Measurements from ENCODE around the gene WNT7A. TPM values are rescaled to one million over a fixed set of nuclear protein-coding genes. Genes with fewer than 3 reads are reported as not detected.
"Not testable (repeated sequence)": the region's sequence is repeated elsewhere in the genome, so short reads cannot be mapped to it uniquely, and the experiment has no call there.

WNT7A gene
- not detected in 2 replicates for polyA plus RNA-seq (2014; cell fraction: cytosol; rRNA removed)
- not detected in 2 replicates for polyA plus RNA-seq (2014; cell fraction: nucleus; rRNA removed)

DNA sequence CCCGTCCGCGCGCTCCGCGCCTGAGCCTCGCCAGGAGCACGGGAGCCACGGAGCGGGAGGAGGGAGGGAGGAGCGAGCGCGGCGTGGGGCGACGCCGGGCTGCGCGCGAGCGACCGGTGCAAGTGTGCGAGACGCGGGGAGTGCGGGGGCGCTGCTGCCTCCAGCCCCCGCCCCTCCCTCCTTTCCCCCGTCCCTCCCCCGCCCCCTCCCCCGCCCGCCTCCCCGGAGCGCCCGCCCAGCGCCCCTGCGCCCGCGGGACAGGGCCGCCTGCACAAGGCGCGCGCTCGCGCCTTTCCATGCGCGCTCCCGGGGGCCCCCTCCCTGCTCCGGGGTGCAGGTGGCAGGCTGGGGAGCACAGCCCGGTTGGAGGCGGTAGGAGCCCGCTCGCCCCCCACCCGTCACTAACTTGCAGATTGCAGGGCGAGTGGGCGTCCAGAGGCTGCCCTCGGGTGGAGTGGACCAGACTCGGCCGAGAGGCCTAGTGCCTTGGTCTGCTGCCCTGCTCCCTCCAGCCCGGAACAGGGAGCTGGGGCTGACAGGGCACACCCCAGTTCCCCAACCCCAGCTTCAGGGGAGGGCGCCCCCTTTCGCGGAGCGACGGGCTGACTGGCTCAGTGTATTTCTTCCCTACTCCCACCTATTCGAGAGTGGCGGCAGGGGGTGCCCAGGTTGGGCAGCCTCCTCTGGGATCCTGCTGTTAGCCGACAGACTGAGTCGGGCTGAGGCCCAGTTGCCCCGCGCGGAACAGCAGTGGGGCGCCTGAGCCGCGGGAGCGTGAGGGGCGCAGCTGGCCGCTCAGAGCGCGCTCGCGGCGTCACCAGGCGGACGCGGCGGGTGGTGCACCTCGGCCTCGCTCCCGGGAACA is at the start of gene WNT7A:
Gene WNT7A, minus strand, starts transcription at position 126 of the 865 bp plus-strand sequence. CDS start 255 bp downstream, outside the sequence.
- DNase-seq (ENCODE audit: low spot score), result no peak

DNA sequence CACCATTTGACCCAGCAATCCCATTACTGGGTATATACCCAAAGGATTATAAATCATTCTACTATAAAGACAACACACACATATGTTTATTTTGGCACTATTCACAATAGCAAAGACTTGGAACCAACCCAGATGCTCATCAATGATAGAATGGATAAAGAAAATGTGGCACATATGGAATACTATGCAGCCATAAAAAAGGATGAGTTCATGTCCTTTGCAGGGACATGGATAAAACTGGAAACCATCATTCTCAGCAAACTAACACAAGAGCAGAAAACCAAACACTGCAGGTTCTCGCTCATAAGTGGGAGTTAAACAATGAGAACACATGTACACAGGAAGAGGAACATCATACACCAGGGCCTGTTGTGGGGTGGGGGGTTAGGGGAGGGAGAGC is 48.9 kb upstream of the WNT7A start:
- not testable (repeated sequence) for DNase-seq (ENCODE audit: low spot score)

DNA sequence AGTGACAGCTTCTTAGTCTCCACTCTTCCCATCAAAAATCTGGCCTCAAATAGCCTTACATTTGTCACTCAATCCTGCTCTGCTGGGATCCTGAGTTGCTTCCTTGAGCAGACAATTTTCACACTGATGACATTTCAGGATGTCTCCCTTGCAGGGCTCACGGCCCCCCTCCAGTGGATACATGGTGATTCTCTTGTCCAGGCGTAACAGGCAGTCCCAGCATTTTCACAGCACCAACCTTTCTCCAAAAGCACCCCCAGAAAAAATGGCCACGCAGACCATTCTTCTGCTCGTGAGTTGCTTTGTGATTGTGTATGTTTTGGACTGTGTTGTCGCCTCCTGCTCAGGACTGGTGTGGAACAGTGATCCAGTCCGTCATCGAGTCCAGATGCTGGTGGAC is 47.4 kb upstream of the WNT7A start:
- DNase-seq (ENCODE audit: low spot score), result no peak

DNA sequence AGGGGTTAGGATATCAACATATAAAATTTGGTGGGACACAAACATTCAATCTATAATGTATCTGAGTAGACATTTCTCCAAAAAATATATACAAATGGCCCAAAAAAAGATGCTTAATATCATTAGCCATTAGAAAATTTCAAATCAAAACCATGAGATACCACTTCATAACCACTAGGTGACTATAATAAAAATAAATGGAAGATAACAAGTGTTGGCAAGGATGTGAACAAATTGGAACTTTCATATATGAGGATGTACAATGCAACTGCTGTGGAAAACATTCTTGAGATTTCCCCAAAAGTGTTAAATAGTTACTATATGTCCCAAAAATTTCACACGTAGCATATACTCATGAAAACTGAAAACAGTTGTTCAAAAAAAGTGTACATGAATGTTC is 36.5 kb upstream of the WNT7A start:
- DNase-seq (ENCODE audit: low spot score), result no peak

DNA sequence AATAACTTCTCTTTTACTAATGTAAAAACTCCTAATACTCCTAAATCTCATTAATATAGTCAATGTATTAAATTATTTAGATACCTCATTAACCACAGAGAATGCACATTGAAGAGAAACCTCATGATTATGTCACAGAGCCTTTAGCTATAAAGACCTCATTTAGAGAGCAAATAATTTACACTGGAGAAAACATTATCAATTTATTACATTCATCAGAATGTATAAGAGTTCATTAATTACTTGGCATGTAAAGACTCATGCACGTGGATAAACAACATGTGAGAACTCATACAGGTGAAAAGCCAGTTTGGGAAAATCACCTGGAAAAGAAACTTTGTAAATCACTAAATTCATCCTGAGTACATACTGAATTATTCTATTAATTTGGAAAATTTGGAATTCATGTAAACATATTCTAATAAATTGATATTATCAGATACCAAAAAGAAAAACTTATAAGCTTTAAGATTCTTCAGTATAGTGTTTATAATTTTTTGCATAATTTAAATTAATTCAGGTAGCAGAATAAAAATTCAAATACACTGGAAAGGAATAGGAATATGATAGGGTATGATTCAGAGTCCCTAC is 22.9 kb upstream of the WNT7A start:
- DNase-seq (ENCODE audit: low spot score), result no peak

DNA sequence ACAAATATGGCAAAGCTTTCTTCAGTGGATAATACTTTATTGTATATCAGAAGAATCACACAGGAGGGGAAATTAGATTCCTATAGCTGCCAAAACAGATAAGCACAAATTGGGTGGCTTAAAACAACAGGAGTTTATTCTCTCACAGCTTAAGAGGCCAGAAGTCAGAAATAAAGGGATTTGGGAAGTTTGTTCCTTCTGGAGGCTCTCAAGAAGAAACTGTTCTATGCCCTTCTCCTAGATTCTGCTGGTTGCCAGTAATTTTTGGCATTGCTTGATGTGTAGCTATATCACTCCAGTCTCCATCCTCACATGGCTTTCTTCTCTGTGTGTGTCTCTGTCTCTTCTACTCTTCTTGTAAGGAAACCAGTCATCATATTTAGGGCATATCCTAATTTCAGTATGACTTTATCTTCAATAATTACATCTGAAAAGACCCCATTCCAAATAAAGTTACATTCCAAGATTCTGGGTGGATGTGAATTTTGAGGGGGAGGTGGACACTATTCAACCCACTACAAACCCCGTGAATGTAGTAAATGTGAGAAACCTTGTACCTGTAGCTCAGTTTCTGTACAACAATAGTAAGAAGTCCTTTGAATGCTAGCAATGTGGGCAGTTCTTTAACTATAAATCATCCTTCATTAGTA is 22.2 kb upstream of the WNT7A start:
- DNase-seq (ENCODE audit: low spot score), result no peak

DNA sequence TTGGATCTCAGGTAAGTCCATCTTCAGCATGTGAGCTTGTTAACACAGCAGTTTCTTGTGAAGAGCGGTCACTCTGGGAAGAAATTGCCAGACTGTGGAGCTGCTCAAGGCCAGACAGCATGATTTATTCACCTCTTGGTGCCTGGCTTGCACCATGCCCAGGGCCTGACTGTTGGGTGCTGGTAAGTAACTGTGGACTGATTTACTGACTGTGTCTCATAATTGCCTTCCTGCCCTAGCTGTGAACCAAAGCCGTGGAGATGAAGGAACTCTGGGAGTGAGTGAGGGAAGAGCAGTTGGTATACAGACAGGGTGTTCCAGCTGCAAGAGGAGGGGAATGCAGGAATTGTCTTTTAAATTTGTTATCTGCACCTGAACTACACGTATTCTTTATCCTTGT is 18.5 kb upstream of the WNT7A start:
- DNase-seq (ENCODE audit: low spot score), result no peak

DNA sequence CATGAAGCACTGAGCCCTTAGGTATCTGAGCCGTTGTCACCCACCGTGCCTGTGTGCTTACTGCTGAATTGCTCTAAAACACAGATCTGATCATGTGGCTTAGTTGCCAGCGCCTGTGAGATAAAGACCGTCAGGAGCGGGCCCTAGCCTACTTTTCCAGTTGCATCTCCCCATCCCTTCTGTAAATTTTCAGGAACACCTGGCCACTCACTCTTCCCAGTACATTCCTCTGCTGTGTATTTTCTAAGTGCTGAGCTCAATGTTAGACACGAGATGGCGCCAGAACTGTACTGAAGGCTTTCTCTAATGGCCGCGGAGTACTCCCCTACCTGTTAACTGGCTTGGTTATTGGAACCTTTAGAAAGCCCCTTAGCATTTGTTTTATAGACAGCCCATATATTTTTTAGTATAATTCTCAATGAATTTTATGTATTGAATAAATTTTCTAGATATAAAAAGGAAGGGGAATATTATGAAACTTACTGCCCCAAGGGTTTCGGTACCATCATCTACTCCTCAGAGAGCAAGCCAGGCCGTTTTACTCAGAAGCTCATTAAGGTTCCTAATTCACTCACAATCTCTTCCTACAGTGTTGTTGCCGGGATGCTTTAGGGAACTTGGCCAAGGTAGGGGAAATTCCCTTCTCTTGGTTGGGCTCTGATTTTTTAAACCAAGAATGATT is 16.7 kb upstream of the WNT7A start:
- peak; percentile 58 for DNase-seq (ENCODE audit: low spot score)

DNA sequence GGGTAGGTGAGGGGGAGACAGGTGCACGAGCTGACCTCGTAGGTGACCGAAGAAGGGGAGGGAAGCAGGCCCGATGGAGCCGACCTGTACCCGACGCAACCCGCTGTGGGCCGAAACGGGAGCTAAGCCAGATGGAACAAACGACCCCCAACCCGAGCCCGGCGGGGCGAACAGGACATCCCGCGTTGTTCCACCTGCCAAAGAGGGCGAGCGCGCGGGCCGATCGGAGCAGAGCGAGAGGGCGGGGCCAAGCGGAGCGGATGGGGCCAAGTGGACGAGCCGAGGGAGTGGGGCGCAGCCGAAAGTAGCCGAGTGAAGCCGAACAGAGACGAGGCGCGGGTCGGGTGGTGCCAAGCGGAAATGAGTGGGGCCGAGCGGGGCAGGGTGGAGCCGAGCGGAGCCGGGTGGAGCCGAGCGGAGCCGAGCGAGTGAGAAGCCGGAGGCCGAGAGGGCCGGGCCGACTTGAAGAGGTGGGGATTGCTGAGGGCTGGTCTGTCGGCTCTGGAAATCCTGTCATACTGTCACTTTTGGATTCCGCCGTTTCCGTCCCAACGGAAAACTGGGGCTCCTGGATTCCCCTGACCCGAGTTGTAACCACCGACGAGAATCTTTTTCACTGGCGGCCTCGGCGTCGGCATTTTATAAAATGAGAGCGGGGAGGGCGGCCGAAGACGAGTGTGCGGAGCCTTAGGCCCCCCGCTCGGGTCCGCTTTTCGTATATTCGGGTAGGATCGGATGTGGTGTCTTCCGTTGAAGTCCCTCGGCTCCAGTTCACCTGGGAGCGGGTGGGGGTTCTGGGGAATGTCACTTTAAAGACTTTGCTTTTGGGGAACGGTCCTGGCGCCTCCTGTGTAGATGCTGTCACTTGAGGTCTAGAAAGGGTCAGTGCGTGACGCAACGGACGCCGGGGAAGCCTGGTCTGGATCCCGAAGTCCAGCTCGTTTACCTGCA is 15.6 kb upstream of the WNT7A start:
- DNase-seq (ENCODE audit: low spot score), result peak; percentile 75

DNA sequence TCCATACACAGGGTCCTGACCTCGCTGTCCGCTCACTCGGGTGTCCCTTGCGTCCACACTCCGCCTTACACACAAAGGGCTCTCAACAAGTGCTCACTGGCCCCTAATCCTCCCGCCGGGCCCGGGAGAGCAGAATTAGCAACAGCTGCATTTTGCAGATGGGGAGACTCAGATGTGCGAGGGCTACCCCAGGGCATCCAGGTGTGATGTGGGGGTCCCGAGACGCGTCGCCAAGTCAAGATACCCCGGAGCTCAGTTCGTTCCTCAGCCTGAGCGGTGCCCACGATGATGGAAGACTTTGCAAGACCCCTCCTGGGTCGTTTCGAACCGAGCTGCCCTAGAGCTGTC is 14.9 kb upstream of the WNT7A start:
- DNase-seq (ENCODE audit: low spot score), result no peak

DNA sequence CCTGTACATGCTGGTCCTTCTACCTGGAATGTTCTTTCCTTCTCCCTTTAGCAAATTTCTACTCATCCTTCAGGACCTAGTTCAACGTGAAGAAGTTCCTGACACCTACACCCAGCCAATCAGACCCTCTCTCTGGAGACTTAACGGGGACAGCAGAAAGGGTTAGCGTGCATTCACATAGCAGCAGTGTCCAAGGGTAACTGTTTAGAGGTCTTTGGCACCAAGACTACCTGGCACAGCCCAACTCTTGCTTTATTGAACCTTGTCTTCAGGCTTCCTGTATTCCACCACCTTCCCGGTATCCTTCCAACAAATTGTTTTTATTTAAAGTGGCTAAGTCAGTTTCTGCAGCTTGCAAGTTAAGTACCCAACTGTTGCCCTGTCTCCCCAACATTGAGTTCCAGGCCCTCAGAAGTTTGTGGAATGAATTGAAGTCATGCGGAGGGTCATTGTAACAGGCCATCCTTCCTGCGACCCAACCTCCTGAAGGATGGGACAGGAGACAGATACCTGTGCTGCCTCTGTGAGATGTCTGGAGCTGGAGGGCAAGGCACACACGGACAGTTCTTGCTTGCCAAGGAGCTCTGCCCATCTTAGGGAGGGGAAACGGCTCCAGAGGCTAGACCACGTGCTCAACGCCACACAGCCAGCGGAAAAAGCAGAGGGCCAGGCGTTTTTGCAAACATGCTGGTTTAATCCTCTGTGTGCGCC is 14.4 kb upstream of the WNT7A start:
- DNase-seq (ENCODE audit: low spot score), result no peak

DNA sequence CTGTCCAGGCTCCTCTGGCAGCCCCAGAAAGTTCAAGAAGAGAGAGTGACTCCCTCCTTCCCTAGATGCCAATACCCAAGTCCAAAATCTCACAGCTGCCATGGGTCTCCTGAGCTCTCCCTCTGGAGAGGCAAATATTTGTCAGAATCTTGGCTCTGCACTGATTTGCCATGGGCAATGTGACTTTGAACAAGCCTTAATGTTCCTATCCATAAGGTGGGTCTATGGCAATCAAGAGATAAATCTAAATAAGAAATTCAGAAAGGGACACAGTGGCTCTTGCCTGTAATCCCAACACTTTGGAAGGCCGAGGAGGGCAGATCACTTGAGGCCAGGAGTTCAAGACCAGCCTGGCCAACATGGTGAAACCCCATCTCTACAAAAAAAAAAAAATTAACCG is 12.4 kb upstream of the WNT7A start:
- no peak for DNase-seq (ENCODE audit: low spot score)

DNA sequence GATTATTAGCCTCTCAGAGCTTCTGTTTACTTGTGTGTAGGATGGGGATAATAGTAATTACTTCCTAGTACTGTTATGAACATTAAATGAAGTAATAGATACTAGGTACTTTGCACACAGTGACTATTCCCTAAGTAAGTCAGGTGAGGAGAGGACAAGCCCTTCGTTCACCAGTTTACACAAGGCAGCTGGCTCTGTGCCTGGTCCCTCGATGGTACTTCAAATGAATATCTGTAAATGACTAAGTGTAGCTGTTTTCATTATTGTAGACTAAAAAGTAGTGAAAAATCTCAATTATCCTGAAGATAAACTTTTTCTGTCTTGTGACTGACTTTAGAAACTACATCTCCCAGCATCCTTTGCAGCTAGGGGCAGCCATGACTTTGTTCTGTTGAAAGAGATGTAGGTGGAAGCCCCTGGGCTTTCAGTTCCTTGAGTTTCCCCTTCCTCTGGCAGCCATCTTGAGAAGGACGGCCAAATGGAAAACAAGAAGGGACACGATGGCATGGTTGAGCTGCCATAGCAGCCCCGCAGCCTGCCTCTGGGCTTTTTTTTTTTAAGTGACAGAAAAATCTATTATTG is 11.7 kb upstream of the WNT7A start:
- DNase-seq (ENCODE audit: low spot score), result no peak

DNA sequence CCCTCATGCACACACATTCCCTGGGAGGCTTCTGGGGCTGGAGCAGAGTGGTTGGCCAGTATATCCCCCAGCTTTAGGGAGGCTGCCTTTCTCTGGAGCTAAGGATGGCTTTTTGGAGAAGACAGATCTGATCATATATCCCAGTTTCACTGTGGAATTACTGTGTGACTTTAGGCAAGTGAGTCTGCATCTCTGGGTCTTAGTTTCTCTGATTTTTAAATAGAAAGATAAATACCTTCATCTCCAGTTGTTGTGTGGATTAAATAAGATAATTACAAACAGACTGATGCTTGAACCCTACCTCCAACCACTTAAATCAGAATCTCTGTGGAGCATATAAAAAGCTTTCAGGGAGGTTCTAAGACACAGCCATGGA is 11.1 kb upstream of the WNT7A start:
- DNase-seq (ENCODE audit: low spot score), result no peak

DNA sequence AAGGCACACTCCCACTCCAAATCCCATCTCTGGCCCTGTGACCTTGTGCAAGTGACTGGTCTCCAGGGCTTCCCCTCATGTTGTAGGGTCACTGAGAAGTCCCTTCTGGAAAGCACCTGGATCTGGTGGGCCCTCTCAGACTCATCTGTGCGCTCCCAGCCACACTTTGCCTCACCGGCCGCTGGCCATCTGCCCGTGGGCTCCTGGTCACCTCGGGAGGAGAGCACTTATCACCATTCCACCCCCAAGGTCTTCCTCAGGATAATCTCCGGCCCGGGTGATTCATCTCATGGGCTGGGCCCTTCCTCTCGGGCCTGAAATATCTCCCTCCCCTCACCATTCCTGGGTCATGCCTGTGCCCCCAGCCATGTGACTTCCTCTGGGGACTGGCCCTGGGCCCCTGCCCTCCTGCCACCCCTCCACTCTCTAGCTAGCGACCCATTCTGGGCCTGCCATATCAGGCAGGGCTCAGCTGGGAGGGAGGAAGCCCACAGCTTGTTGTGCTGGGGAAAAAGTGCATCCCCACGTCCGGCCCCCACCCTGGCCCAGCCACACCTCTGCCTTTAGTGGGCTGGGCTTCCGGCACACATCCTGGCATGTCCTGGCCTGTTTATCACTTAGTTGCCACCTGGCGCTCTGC is 10.6 kb upstream of the WNT7A start:
- DNase-seq (ENCODE audit: low spot score), result no peak

DNA sequence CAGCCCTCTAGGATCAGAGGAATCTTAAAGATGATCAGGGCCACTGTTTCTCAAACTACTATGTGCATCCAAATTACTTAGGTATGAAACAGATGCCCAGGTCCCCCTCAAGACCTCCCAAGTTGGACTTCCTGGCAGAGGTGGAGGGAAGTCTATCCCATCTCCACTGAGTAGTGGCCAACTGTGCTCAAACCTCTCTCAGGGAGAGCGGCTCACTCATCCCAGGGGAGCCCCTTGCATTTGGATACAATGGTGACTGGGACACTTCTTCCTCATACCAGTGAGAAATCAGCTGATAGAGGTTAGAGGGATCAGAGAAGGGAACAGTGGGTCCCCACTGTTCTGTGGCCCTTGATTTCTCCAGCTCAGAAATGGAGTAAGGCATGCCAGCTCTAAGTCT is 8.7 kb upstream of the WNT7A start:
- DNase-seq (ENCODE audit: low spot score), result no peak

DNA sequence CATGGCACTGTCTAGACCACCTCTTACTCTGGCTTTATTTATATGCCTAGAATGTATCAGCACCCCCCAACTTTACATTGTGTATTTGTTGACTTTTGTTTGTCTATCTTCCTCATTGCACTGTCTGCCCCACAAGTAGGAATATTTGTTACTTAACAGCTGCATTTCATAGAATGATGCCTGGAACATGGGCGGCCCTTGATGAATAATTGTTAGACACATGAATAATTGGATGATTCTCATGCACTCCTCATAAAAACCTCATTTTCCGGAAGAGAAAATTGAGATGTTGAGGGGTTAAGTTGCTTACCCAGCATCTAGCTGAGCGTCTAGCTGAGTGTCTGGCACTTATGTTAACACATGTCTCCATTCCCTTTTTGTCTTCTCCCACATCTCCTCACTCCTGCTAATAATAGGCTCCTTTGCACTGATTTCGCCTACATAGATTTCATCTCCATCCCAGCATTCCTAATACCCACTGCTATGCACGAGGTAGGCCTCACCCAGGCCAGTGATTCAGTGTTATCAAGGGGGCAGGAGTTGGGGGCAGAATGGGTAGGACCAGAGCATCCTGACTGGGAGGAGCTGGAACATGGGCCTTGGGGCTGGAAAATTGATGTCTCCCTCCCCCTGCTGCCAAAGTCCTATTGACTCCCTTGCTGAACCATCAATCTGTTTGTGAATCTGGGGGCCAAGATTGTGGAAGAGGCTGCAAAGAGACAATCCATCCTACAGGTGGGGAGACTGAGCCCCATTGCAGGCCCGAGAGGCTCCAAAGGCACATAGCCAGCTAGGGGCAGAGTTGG is 7.8 kb upstream of the WNT7A start:
- no peak for DNase-seq (ENCODE audit: low spot score)

DNA sequence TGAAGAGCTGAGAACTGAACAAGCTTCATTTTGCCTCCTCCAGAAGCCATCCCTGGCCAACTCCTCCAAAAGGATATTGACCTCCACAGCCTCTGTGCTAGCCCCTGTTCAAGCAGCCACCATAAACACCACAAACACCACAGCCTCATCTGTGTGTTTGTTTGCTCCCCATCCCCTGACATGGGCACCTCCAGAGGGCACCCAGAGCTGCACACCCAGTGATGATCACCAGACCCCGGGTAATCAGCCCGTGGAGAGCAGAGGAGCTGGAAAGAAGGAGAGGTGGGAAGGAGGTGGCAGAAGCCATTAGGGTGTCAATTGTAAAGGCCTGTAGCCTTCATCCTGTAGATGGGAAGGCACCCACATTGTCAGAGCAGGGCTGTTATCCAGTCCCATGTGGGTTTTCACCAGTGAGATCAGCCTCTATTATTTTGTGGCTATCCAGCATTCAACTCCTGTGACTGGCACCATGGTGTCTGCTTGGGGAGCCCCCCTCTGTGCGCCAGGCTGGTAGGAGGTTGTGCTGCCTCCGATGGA is 6.8 kb upstream of the WNT7A start:
- no peak for DNase-seq (ENCODE audit: low spot score)

DNA sequence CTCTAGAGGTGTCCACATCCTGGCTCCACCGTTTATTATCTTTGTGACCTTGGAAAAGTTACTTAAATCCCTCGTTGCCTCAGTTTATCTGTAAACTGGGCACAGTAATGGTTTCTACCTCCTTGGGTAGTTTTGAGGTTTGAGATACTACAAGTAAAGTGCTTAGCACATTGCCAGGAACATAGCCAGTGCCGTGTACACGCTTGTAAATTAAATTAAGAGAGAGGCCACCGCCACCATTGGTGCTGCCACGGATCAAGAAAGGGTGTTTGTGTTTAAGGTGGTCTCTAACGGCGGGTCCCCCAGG is 5.8 kb upstream of the WNT7A start:
- no peak for DNase-seq (ENCODE audit: low spot score)

Measured in SK-N-DZ (cell line).